Measurements from ENCODE around the gene CEP164.

DNA sequence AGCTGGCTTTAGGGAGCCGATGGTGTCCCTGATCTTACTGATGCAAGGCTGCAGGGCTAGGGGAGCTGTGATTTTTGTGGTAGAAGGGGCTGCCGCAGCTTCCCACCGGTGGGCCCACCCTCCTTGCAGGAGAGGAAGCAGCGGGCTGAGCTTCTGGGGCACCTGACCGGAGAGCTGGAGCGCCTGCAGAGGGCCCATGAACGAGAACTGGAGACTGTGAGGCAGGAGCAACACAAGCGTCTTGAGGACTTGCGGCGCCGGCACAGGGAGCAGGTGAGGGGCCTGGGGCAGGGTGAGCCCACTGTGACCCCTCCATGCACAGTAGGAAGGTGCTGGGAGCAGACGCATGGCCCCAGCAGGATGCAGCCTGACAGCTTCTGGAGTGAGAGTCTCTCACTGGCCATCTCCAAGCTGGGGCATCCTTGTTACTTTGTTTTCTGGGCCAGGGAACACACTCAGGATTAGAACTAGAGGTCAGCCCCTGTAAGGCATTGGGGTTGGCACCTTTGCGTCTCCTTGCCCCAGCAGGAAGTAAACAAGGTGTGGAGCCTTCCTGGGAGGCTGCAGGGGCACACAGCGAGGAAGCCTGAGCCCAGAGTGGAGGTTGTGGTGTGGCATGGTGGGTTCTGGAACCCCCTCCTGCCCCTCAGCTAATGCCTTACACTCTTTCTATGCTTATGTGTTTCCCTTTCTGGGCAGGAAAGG, 66.7 kb downstream of the CEP164 start:
- TF ChIP-seq, protein P1, sequence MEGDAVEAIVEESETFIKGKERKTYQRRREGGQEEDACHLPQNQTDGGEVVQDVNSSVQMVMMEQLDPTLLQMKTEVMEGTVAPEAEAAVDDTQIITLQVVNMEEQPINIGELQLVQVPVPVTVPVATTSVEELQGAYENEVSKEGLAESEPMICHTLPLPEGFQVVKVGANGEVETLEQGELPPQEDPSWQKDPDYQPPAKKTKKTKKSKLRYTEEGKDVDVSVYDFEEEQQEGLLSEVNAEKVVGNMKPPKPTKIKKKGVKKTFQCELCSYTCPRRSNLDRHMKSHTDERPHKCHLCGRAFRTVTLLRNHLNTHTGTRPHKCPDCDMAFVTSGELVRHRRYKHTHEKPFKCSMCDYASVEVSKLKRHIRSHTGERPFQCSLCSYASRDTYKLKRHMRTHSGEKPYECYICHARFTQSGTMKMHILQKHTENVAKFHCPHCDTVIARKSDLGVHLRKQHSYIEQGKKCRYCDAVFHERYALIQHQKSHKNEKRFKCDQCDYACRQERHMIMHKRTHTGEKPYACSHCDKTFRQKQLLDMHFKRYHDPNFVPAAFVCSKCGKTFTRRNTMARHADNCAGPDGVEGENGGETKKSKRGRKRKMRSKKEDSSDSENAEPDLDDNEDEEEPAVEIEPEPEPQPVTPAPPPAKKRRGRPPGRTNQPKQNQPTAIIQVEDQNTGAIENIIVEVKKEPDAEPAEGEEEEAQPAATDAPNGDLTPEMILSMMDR (conservative IDR thresholded peaks at IDR 0.05; ENCODE audit: low read depth, low read length) = no peak
- TF ChIP-seq EZH2phosphoT487 (IDR thresholded peaks at IDR 0.05; ENCODE audit: borderline replicate concordance, low read length) (no peak), EZH2 (IDR thresholded peaks at IDR 0.05; ENCODE audit: low read length, unreplicated experiment) (no peak)

All from PC-3 (cell line).